GM19240 (cell line): ENCODE measurements around the gene CD244.

Source experiments
- DNase-seq: peaks from one replicate; pipeline ENCODE4 v3.0.0; 2011; ENCODE audit warnings: low spot score; ENCODE audit not compliant: insufficient read length

CD244 gene

DNA sequence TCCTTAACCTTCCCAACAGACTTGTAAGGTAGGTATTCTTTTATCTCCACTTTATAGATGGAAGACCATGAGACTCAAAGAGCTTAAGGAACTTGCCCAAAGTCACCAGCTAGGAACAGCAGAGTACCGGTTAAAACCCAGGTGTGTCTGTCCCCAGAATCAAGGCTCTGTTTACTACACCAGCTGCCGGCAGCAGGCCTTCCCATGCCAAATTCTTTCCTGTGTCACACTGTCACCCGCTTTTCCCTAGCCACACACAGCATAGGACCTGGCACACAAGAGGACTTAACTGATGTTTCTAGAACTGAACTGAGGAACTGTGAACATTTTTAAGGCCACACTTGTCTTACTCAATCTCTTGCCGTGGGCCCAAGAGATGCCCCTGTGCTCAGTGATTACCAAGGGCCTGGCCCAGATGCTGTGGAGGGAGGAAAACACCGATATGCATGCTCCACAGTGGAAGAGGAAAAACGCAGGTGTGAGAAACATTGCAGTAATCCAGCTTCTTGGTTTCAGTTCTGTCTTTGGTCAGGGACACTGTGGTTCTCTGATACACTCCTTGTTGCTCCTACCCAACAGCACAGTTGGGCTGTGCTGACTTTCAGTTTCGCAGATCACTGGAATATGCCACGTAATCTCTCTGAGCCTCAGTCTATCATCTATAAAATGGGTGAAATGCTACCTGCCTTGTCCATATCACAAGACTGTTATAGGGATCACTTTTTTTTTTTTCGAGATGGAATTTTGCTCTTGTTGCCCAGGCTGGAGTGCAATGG, 80.6 kb downstream of the CD244 start:
- DNase-seq = peak; percentile 44

DNA sequence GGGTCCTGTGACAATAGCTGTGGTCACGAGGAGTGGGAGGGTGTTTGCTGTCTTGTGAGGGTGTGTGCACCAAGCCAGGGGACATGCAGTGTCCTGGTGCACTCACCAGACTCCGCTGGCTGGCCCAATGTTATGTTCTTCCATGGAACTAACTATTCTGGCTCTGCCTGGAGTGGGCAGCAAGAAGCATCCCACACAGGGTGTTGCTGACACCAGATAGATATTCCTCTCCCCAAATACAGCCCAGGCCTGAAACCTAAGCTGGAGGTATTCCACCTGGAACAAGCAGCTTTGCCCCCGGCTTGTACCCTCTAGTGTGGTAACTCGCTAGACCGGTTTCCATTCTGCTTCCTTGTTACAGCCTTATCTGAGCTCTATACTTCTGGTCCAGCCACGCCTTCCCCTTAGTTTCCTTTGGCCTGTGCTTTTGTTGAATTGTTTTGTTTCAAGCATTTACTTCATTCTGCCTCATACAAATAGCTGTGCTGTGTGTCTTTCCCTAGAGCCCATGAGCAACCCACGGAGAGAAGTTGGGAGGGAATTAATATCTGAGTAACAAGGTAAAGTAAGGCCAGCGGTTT, 81.4 kb downstream of the CD244 start:
- no peak for DNase-seq

- DNase-seq = no peak
These were observed 82.3 kb downstream of the CD244 start for GRCh38 chr1:160780398-160780755.
